Mesenchymal stem cell (in vitro differentiated cells and primary cell): ENCODE measurements around the gene GRIK4.

Experiments
- DNase-seq: peaks from one replicate; pipeline ENCODE4 v3.0.0-alpha.2; 2013
- H2AFZ ChIP-seq: one replicate; pipeline ENCODE4 v1.6.1; 2013; ENCODE audit warnings: low read depth, mild to moderate bottlenecking, control low read depth, inconsistent platforms, low read length, moderate library complexity
- H2AK5ac ChIP-seq: 2 replicates; pipeline ENCODE4 v1.6.1; 2013; ENCODE audit warnings: low read length, moderate library complexity, mild to moderate bottlenecking, inconsistent platforms; ENCODE audit not compliant: severe bottlenecking
- H2BK120ac ChIP-seq: one replicate; pipeline ENCODE4 v1.6.1; 2013; ENCODE audit warnings: low read depth, mild to moderate bottlenecking, inconsistent platforms, low read length, moderate library complexity
- H2BK12ac ChIP-seq, 2 experiments: one replicate each; pipeline ENCODE4 v1.6.1; 2013; ENCODE audit warnings: inconsistent platforms in 2 of 2, low read length in 2 of 2, mild to moderate bottlenecking in 2 of 2, moderate library complexity in 2 of 2, control low read depth in 1 of 2
- H2BK15ac ChIP-seq: one replicate; pipeline ENCODE4 v1.6.1; 2013; ENCODE audit warnings: mild to moderate bottlenecking, low read depth, inconsistent platforms; ENCODE audit not compliant: poor library complexity, severe bottlenecking
- H2BK5ac ChIP-seq: 2 replicates; pipeline ENCODE4 v1.6.1; 2013; ENCODE audit warnings: low read depth, mild to moderate bottlenecking, low read length, control low read depth, inconsistent platforms; ENCODE audit not compliant: poor library complexity, severe bottlenecking
- H3K14ac ChIP-seq, 2 experiments: one replicate each; pipeline ENCODE4 v1.6.1; 2013; ENCODE audit warnings: inconsistent platforms in 2 of 2, low read length in 2 of 2, control low read depth in 1 of 2, mild to moderate bottlenecking in 1 of 2, moderate library complexity in 1 of 2
- H3K18ac ChIP-seq, 2 experiments: one replicate each; pipeline ENCODE4 v1.6.1; 2013; ENCODE audit warnings: inconsistent platforms in 2 of 2, low read length in 2 of 2, control low read depth in 1 of 2, low read depth in 1 of 2, mild to moderate bottlenecking in 1 of 2
- H3K23ac ChIP-seq, 2 experiments: one replicate each; pipeline ENCODE4 v1.6.1; 2013; ENCODE audit warnings: inconsistent platforms in 2 of 2, low read length in 2 of 2, mild to moderate bottlenecking in 2 of 2, moderate library complexity in 2 of 2, control low read depth in 1 of 2
- H3K27ac ChIP-seq: 2 replicates; pipeline ENCODE4 v1.5.1; 2013; ENCODE audit warnings: mild to moderate bottlenecking, moderate library complexity, low read length, control low read depth, inconsistent platforms; ENCODE audit not compliant: poor library complexity, severe bottlenecking
- H3K27me3 ChIP-seq, 2 experiments: 2 replicates each; pipeline versions ENCODE4 v1.6.1 to v1.7.0; 2013; ENCODE audit warnings: low read length in 2 of 2, mild to moderate bottlenecking in 2 of 2, moderate library complexity in 2 of 2, control low read depth in 1 of 2, inconsistent platforms in 1 of 2; ENCODE audit not compliant: control insufficient read depth in 1 of 2, insufficient read depth in 1 of 2
- H3K36me3 ChIP-seq, 2 experiments: 2 replicates each; pipeline versions ENCODE4 v1.6.1 to v1.7.0; 2013; ENCODE audit warnings: low read length in 2 of 2, control low read depth in 1 of 2, inconsistent platforms in 1 of 2, low read depth in 1 of 2, mild to moderate bottlenecking in 1 of 2; ENCODE audit not compliant: insufficient read depth in 2 of 2, control insufficient read depth in 1 of 2
- H3K4ac ChIP-seq, 2 experiments: one replicate each; pipeline ENCODE4 v1.6.1; 2013; ENCODE audit warnings: inconsistent platforms in 2 of 2, low read length in 2 of 2, mild to moderate bottlenecking in 2 of 2, moderate library complexity in 2 of 2, control low read depth in 1 of 2, low read depth in 1 of 2
- H3K4me1 ChIP-seq: 2 replicates; pipeline ENCODE4 v1.6.1; 2013; ENCODE audit warnings: low read depth, low read length, control low read depth; ENCODE audit not compliant: control insufficient read depth, insufficient read depth
- H3K4me2 ChIP-seq: 2 replicates; pipeline ENCODE4 v1.6.1; 2013; ENCODE audit warnings: low read length, mild to moderate bottlenecking, inconsistent platforms; ENCODE audit not compliant: poor library complexity, severe bottlenecking
- H3K4me3 ChIP-seq, 2 experiments: 2 replicates each; pipeline versions ENCODE4 v1.5.1 to v1.7.0; 2013; ENCODE audit warnings: low read length in 2 of 2, mild to moderate bottlenecking in 2 of 2, control low read depth in 1 of 2, low read depth in 1 of 2; ENCODE audit not compliant: insufficient read depth in 1 of 2
- H3K79me1 ChIP-seq: replicated peaks from 2 replicates; pipeline ENCODE4 v1.6.1; 2013; ENCODE audit warnings: mild to moderate bottlenecking, control low read depth, low read length, inconsistent platforms; ENCODE audit not compliant: poor library complexity, severe bottlenecking
- H3K9ac ChIP-seq: 2 replicates; pipeline ENCODE4 v1.7.0; 2013; ENCODE audit warnings: mild to moderate bottlenecking, low read length, moderate library complexity
- H3K9me3 ChIP-seq: 2 replicates; pipeline ENCODE4 v1.7.0; 2013; ENCODE audit warnings: mild to moderate bottlenecking, low read length; ENCODE audit not compliant: control insufficient read depth
- H4K8ac ChIP-seq: one replicate; pipeline ENCODE4 v1.6.1; 2013; ENCODE audit warnings: inconsistent platforms, mild to moderate bottlenecking, low read length, moderate library complexity
- H4K91ac ChIP-seq: one replicate; pipeline ENCODE4 v1.6.1; 2013; ENCODE audit warnings: mild to moderate bottlenecking, low read length, inconsistent platforms
- WGBS: methylation state at CpG from one replicate; pipeline ENCODE4 v1.1.7; 2013; ENCODE audit warnings: mixed read lengths; 5-methylcytosine and 5-hydroxymethylcytosine counted together

Gene GRIK4

GRCh38 chr11:120898568-120898967 lies 387.0 kb downstream of the GRIK4 start:
- Histone ChIP-seq H3K9me3 (no peaks in the 10 kb centered on the region), H3K27ac (no peak overlapping the region), H2BK120ac (no peak overlapping the region), H2AK5ac (no peak overlapping the region), H2BK12ac (no peak overlapping the region), H3K4me2 (no peak overlapping the region), H3K23ac (no peak overlapping the region), H3K18ac (no peak overlapping the region), H4K8ac (no peak overlapping the region), H3K4me3 (no peak overlapping the region), H3K14ac (no peak overlapping the region), H3K27me3 (peaks cover 23 to 79% of the 10 kb centered on the region in 2 experiments), H3K79me1 (no peaks in the 10 kb centered on the region), H3K4me1 (no peaks in the 10 kb centered on the region), H2BK5ac (no peak overlapping the region), H3K9ac (no peak overlapping the region), H2BK15ac (no peak overlapping the region), H3K4ac (no peak overlapping the region), H2AFZ (no peak overlapping the region), H3K36me3 (no peaks in the 10 kb centered on the region), H4K91ac (no peak overlapping the region)
- DNase-seq, result no peak
- WGBS, result 74% methylated on average over 4 of the region's 6 CpGs

- no peaks in the 10 kb centered on the region for H3K36me3 ChIP-seq
- H4K8ac ChIP-seq, result no peak overlapping the region
- no peak for DNase-seq
- H2BK5ac ChIP-seq, result no peak overlapping the region
- H2BK12ac ChIP-seq, result no peak overlapping the region
- peaks cover 24 to 80% of the 10 kb centered on the region in 2 experiments for H3K27me3 ChIP-seq
- no peak overlapping the region for H3K27ac ChIP-seq
- H2BK15ac ChIP-seq, result no peak overlapping the region
- no peak overlapping the region for H3K4ac ChIP-seq
- no peak overlapping the region for H2BK120ac ChIP-seq
- no peak overlapping the region for H3K9ac ChIP-seq
- H3K4me2 ChIP-seq, result no peak overlapping the region
- H3K18ac ChIP-seq, result no peak overlapping the region
- no peaks in the 10 kb centered on the region for H3K79me1 ChIP-seq
- H3K4me3 ChIP-seq, result no peak overlapping the region
- H4K91ac ChIP-seq, result no peak overlapping the region
- H3K14ac ChIP-seq, result no peak overlapping the region
- no peak overlapping the region for H2AK5ac ChIP-seq
- H3K23ac ChIP-seq, result no peak overlapping the region
- no peak overlapping the region for H2AFZ ChIP-seq
- no peaks in the 10 kb centered on the region for H3K4me1 ChIP-seq
- 74% methylated on average over 3 of the region's 3 CpGs for WGBS
- no peaks in the 10 kb centered on the region for H3K9me3 ChIP-seq
These were observed 388.2 kb downstream of the GRIK4 start for GRCh38 chr11:120899720-120900119.

GRCh38 chr11:120900643-120901042 lies 389.1 kb downstream of the GRIK4 start:
- no peak overlapping the region for H2AFZ ChIP-seq
- no peak overlapping the region for H3K9ac ChIP-seq
- H3K18ac ChIP-seq, result no peak overlapping the region
- no peak overlapping the region for H3K4ac ChIP-seq
- H3K36me3 ChIP-seq, result no peaks in the 10 kb centered on the region
- no peaks in the 10 kb centered on the region for H3K4me1 ChIP-seq
- no peak overlapping the region for H4K91ac ChIP-seq
- no peak overlapping the region for H3K23ac ChIP-seq
- no peaks in the 10 kb centered on the region for H3K79me1 ChIP-seq
- H2BK12ac ChIP-seq, result no peak overlapping the region
- H3K27me3 ChIP-seq, result peaks cover 22 to 83% of the 10 kb centered on the region in 2 experiments
- H2AK5ac ChIP-seq, result no peak overlapping the region
- no peak overlapping the region for H3K4me3 ChIP-seq
- H2BK15ac ChIP-seq, result no peak overlapping the region
- no peak overlapping the region for H3K4me2 ChIP-seq
- no peak overlapping the region for H2BK5ac ChIP-seq
- no peak for DNase-seq
- H4K8ac ChIP-seq, result no peak overlapping the region
- H3K14ac ChIP-seq, result no peak overlapping the region
- no peak overlapping the region for H3K27ac ChIP-seq
- H3K9me3 ChIP-seq, result no peaks in the 10 kb centered on the region
- 37% methylated on average over 8 of the region's 9 CpGs for WGBS
- no peak overlapping the region for H2BK120ac ChIP-seq

DNA sequence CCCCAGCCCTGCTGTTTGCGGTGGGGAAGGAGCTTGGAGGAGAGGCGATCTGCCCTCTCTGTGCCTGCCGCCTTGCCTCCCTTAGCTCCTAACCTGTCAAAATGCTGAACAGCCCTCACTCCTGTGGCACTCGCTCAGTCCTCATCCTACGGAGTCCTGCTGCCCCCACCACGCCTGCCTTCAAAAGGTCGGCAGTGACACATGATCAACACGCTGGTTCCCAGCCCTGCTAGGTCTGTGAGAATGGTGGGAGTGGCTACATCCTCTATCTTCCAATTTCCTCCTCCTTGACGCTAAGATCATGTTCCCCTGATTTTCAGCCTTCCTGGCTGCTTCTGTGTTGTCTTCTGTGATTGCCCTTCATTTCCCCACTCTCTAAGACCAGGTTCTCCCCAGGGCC lies 392.1 kb downstream of the GRIK4 start:
- Histone ChIP-seq H4K91ac (no peak overlapping the region), H2AFZ (no peak overlapping the region), H3K27me3 (peaks cover 29 to 72% of the 10 kb centered on the region in 2 experiments), H3K4me3 (no peak overlapping the region), H3K27ac (no peak overlapping the region), H3K36me3 (no peaks in the 10 kb centered on the region), H3K23ac (no peak overlapping the region), H3K14ac (no peak overlapping the region), H3K18ac (no peak overlapping the region), H3K4me1 (no peaks in the 10 kb centered on the region), H3K9ac (no peak overlapping the region), H3K4me2 (no peak overlapping the region), H2BK120ac (no peak overlapping the region), H3K9me3 (no peaks in the 10 kb centered on the region), H2BK15ac (no peak overlapping the region), H4K8ac (no peak overlapping the region), H2AK5ac (no peak overlapping the region), H3K4ac (no peak overlapping the region), H3K79me1 (no peaks in the 10 kb centered on the region), H2BK5ac (no peak overlapping the region), H2BK12ac (no peak overlapping the region)
- WGBS, result 43% methylated on average over 8 of the region's 9 CpGs
- DNase-seq, result no peak
